Amygdala (tissue), 56 donors: Measurements from ENCODE around the gene AJUBA.
A peak's percentile ranks its signal among the peaks of the same experiment; 100 is the strongest.
"Not testable (repeated sequence)": the region's sequence is repeated elsewhere in the genome, so short reads cannot be mapped to it uniquely, and the experiment has no call there.

Source experiments
- DNase-seq, 56 donors: peaks; one replicate each; lab custom pipeline; 2025; lab: John Stamatoyannopoulos, UW

AJUBA gene

GRCh38 chr14:22981876-22982476, 375 bp downstream of the AJUBA start:
- DNase-seq, result no peak

DNA sequence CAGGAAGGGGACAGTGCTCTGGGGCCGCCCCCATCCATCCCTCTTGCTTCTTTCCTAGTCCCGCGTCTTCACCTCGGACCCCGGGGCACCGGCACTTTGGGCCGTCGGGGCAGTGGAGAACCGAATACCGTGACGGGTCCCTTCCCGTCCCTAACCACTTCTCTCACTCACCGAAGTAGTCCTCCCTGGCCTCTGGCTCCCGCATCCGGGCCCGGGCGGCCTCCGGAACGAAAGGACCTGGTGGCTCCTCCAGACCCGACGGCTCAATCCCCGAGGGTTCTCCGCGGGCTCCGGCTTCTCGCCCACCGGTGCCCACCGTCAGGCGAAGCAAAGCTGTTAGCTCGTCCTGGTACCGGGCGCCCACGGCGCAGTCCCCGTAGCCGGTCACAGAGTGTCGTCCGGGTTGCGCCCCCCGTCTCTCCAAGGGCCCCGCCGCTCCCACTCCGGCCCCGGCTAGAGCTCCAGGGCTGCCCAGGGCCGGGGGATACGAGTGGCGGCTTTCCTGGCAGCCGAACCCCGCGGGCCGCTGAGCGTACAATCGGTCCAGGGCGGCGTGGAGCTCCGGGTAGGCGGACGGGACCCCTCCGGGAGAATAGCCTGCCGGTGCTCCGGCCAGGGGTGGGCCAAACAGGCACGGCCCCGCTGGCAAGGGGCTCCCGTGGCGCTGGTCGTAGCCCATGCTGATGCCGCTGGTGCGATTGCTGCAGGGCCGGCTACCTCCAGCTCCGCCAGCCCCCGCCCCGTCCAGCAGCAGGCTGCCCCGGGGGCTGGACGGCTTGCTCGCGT, 1.1 kb downstream of the AJUBA start:
- DNase-seq, result no peak

DNA sequence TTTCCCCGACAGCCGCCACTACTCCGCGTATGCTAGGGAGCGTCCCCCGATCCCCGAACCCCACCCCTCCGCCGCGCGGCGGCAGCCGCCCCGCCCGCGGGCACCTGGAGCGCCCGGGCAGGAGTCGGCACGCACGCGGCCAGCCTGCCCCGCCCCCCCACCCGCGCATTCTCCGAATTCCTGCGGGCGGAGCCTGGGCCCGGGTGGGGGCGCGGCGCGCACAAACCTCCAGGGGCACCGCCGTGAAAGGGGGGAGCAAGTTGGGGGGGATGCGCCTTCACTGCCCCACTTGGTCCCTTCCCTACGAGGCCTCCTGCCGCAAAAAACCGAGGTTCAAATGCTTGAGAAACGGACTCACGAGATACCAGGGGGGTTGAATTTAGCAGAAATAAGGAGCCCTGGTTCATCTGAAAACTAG, 1.7 kb downstream of the AJUBA start:
- no peak for DNase-seq

DNA sequence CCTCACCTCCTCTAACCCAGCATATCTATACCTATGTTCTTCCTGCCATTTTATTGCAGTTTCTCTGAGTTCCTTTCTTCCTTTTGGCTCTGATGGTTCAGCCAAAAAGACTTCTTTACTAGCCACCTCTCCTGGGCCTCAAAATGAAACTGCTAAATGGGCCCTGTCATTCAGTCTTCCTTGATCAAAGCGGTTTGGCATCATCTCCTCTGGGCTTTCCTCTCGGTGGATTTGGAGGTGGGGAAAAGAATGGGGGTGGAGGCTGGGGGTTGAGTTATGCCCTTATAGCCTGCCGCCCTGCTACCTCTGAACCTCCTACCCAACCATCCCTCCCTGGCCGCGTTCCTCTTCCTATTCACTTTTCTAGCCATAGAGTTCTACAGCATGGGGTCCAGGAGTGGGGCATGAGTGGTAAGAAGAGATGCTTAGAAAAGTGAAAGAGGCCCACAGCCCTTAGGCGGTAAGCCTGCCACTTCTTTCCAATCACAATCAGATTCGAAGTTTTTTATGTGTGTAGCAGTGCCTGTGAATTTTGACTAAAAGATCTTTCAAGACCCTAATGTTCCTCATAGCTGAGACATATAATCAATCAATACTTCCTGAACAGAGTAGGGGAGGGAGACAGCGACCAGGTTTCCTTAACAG, 2.5 kb downstream of the AJUBA start:
- DNase-seq, result no peak

GRCh38 chr14:22978981-22979671, 3.2 kb downstream of the AJUBA start:
- DNase-seq, result no peak

- DNase-seq, result no peak
Measured at GRCh38 chr14:22978487-22978837, 3.9 kb downstream of the AJUBA start.

- DNase-seq, result no peak
Measured at GRCh38 chr14:22977684-22978486, 4.5 kb downstream of the AJUBA start.

GRCh38 chr14:22977434-22977683, 5.0 kb downstream of the AJUBA start:
- no peak for DNase-seq

- no peak for DNase-seq
Measured at GRCh38 chr14:22976620-22977433, 5.5 kb downstream of the AJUBA start.

- DNase-seq, result no peak
Measured at GRCh38 chr14:22974530-22975313, 7.6 kb downstream of the AJUBA start.

GRCh38 chr14:22973217-22974032, 8.9 kb downstream of the AJUBA start:
- DNase-seq, result peak in 7 of 56 donors; percentile 12 to 46 (median 32)

- no peak for DNase-seq
Measured at GRCh38 chr14:22972313-22972930, 9.9 kb downstream of the AJUBA start.

DNA sequence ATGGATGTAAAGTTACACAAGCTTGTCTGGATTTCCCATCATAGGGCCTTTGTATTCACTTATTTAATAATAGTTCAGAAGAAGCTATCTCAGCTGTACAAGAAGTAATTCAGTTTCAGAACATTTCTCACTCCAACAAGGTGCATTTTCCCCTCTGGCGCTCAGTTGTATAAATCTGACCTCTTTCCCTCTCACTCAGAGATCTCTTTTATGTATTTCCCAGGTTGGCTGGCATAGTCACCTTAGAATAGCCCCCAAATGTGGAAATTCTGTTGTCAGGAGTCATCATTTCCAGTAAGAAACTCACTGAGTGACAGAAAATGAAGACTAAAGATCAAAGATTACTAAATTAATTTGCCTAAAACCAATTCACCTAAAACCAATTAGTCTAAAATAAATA, 11.2 kb downstream of the AJUBA start:
- DNase-seq, result no peak

GRCh38 chr14:22966783-22967269, 15.5 kb downstream of the AJUBA start:
- no peak for DNase-seq

- DNase-seq, result not testable (repeated sequence)
Measured at GRCh38 chr14:22965916-22966782, 16.2 kb downstream of the AJUBA start.

GRCh38 chr14:22962061-22962676, 20.2 kb downstream of the AJUBA start:
- no peak for DNase-seq
